Measurements from ENCODE around the gene SLC2A5.
"Not testable (repeated sequence)": the region's sequence is repeated elsewhere in the genome, so short reads cannot be mapped to it uniquely, and the experiment has no call there.

The SLC2A5 gene

DNA sequence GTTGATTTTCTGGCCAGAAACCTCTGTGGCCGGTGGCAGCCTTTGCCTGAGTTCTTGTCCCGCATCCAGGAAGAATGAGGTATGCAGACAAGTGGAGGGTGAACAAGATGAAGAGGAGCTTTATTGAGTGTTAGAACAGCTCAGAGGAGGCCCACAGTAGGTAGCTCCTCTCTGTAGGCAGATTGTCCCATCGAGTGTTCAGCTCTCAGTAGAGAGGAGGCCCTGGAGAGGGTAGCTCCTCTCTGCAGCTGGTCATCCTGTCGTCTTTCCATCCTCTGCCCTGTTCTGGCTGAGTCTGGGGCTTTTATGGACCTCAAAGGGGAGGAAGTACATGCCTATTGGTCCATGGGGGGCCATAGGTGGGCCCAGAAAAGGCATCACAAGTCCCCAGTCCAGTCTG, 38.4 kb downstream of the SLC2A5 start:
- not testable (repeated sequence) for DNase-seq

DNA sequence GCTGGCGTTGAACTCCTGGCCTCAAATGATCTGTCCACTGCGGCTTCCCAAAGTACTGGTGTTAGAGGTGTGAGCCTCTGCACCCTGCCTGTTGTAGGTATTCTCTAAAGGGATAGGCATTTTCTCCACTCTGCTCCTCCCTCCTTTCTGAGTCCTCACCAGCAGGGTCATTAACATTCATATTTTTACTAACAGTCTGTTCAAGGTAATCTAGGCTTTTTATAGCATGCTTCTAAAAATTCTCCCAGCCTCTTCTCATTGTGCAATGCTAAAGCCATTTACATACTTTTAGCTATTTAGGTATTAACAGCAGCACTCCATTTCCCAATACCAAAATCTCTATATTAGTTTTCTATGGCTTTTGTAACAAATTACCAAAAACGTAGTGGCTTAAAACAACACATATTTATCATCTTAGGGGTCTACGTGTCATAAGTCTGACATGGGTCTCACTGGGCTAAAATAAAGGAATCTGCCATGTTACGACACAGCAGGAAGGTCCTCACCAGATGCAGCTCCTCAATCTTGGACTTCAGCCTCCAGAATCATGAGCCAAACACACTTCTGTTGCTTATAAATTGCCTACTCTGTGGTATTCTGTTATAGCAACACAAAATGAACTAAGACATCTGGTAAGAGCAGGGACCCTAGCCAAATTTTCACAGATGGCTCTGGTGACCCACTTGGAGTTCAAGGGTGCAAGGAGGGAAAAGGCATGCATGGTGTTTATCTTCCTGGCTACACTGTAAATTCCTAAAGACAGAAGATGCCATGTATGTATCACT, 40.3 kb downstream of the SLC2A5 start:
- no peak for DNase-seq

DNA sequence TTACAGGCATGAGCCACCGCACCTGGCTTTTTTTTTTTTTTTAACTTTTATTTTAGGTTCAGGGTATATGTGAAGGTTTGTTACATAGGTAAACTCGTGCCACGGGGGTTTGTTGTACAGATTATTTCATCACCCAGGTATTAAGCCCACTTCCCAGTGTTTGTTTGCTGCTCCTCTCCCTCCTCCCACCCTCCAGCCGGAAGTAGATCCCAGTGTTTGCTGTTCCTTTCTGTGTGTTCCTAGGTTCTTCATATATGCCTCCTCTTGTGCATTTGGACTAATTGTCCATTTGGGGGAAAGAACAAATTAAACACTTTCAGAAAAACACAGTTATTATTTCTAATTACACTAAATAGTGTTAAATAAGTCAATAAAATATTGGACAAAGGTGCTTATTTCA, 42.1 kb downstream of the SLC2A5 start:
- DNase-seq = no peak

DNA sequence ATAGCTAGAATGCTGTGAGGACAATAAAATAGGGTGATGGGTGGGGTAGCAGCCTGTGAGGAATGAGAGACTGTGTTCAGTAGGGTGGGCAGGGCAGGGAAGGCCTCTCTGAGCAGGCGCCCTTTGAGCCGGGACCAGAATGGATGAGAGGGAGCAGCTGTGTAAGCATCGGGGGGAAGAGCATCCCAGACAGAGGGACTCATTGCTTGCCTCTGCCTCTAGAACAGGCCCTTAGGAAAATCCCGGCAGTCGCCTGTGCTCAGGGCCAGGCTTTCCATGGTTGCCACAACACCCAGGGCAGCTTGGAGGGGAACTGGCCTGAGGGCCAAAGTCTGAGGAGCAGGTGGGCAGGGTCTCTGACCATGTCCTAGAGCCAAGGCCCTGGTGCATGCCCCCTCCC, 44.0 kb downstream of the SLC2A5 start:
- DNase-seq = no peak

DNA sequence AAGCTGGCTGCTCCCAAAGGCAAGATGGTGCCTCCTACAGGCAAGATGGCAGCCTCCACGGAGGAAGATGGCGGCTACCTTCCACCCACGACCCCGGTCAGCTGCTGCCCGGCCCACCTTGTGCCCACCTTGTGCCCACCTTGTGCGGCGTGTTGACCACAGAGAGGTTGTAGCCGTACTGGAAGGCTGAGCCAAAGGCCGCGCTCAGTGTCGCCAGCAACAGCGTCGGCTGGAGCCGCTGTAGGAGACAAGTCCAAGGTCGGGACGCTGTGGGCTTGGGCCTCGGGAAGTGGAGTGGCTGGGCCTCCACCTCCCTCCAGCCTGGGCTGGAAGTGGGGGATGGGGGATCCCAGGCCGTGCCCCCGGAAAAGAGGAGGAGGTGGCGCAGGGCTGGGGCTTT, 44.6 kb downstream of the SLC2A5 start:
- DNase-seq = no peak

DNA sequence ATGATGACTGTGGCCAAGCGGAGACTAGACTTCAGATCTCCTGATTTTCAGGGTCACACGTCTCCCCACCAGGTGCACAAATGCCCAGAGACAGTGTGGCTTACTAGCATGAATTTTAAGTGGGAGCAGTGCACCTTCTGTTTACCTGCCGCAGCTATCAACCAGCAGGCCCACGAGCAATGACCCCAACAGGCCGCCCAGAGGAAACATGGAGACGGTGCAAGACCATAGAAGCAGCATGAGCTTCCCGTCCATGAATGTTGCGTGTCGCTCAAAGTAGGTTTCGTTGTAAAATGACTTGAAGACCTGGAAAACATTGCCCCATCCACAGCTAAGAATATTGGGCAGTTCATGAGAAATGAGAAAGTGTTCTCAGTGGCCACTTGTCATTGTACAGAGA, 46.7 kb downstream of the SLC2A5 start:
- no peak for DNase-seq

DNA sequence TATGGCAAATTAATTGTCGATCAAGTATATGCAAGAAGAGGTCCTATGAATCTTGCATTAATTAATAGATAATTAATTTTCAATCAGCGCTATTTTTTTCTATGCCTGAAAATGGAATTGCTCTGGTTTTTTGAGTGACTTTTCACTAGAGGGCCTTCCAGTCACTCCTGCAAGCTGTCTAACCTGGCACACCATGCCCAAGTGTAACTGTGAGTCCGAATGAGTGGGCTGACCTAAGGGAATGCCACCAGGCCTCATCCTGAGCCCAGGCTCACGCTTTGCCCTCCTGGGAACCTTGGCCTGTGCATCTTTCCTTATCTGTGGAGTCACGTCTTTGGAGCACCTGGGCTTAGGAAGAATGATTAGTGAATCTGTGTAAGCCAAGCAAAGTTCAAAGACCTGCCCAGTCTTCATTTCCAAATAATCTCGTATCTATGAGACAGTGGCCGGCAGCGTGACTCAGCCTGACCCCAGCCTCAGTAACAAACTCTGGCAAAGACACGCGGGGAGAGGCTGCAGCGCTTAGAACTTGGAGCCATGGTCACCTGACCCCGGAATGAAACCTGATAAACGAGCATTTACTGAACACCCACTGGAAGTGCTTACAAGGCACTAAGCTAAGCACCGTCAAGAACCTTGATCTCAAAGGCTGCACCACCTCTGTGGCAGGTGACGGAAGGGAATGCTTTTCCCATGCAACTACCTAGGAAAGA, 47.3 kb downstream of the SLC2A5 start:
- not testable (repeated sequence) for DNase-seq

DNA sequence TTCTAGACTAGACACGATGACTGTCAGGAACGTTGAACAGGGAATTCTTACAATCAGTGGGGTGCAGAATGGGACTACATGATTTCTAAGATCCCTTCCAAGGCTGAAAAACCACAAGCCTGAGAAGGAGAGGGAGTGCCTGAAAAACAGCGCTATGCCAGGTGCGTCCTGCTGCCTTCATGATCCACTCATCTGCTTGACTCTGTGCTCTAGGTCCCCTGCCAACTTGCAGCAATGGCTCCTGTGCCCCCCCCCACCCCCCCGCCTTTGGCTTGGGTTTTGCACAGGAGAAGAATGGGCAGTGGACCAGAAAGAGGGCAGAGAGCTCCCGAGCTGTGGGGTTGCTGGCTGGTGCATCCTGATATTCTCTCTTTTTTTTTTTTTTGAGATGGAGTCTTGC, 49.1 kb downstream of the SLC2A5 start:
- DNase-seq = no peak

DNA sequence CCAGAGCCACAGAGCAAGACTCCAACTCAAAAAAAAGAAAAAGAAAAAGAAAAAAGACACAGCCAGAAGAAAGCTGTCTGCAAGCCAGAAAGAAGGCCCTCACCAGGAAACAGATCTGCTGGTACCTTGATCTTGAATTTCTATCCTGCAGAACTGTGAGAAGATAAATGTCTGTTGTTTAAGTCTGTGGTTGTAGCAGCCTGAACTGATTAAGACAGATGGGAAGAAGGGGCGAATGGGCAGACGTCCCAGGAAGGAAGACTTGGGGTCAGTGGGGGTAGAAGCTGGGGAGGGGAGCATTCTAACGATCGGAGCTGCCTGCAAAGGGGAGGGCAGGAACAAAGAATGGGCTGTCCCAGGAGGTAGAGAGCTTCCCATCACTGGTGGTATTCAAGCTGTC, 49.5 kb downstream of the SLC2A5 start:
- no peak for DNase-seq

DNA sequence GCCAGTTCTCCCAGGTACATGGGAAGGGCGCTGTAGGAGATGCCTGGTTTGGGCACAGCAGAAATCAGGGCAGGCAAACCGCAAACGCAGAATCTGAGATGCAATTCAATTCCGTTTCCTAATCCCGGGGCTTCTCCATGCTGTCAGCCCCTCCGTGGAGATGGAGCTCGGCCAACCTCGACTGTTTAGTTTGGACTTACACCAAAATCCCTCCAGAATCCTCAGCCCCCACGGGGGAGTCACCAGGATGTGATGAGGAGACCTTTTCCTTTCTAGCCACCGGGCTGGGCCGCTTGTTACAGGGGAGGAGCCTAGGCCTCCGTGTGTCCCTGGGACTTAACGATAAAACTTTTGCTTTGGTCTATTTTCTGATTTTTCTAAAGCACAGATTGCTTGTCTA, 51.1 kb downstream of the SLC2A5 start:
- no peak for DNase-seq

DNA sequence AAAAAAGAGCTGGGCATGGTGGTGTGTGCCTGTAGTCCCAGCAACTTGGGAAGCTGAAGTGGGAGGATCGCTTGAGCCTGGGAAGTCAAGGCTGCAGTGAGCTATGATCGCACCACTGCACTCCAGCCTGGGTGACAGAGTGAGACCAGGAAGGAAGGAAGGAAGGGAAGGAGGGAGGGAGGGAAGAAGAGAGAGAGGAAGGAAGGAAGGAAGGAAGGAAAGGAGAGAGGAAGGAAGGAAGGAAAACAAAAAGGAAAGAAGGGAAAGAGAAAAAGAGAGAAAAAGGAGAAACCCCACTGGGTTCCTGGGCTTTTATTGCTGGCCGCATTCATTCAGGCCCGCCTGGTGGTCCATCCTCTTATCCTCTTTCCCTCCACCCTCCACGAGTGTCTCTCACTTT, 53.0 kb downstream of the SLC2A5 start:
- DNase-seq = no peak

DNA sequence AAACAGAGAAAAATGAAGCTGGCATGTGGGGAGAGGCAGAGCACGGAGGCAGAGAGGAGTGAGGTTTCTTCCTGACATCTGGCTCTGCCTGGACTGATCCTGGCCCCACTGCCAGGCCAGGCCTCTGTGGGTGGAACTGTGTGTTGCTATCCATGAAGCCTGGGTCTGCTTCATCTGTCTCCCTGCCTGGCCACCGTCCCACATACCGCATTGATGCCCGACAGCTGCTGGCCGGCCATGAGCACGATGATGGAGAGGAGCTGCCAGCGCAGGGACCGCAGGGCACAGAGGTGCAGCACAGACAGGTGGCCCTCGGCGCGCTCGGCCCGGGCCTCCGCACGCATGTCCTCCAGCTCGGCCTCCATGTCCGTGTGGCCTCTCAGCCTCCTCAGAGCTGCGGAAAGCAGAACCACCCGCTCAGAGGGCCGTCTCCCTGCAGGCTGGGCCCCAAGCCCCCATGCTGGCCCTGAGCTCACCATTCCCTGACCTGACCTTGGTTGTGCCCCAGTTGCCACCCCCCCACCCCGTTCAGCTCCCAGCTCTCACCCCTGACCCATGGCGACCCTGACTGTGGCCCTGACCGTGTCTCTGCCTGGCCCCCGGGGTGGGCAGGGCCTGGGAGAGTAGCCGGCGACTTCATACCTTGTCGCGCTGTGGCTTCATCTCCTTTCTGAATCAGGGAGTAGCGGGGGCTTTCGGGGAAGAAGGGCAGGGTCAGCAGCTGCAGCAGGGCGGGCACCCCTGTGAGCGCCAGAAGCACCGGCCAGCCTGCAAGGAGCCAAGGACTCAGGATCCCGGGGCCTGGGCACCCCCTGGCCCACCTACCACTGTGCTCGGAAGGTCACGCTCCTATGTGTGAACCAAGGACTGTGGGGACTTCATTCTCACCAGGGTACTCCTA, 54.7 kb downstream of the SLC2A5 start:
- DNase-seq = no peak

DNA sequence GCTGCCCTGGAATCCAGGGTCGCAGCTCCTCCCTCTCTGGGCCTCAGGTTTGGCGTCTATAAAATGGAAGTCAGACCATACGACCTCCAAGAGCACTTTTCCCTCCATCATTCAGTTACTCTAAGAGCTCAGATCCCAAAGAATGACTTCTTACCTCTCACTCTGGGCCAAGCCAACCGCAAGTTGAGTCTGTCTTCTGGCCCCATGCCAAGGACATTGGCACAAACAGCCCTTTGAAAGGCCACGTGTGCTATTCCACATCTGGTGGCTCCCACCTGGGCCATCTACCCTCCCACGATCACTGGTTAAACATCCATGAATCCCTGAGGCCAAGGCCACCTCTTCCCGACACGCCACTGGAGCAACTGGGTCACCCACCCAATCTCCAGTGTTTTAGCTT, 55.6 kb downstream of the SLC2A5 start:
- no peak for DNase-seq

DNA sequence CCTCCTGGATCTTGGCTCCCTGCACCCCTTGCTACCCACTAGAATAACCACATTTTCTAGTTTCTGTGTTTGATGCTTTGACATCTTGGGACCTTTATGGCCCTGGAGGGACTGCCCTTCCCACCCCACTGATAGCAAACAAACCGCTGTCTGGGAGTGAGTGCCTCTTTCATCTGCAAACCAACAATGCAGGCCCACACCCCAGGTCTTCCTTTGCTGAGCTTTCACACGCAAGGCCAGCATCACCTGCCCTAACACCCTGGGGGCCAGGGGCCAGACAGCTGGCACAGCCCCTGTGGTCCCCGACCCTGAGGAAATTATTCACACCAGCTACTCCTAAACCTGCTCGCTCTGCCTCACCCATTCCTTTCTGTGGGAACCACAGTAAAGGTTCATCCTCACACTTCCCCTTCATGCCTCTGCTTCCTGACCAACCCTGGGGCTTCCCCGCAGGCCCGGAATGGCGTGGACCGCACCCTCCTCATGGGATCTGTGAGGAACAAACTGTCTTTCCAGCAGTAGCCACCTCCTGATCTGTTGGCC, 58.6 kb downstream of the SLC2A5 start:
- DNase-seq = no peak

DNA sequence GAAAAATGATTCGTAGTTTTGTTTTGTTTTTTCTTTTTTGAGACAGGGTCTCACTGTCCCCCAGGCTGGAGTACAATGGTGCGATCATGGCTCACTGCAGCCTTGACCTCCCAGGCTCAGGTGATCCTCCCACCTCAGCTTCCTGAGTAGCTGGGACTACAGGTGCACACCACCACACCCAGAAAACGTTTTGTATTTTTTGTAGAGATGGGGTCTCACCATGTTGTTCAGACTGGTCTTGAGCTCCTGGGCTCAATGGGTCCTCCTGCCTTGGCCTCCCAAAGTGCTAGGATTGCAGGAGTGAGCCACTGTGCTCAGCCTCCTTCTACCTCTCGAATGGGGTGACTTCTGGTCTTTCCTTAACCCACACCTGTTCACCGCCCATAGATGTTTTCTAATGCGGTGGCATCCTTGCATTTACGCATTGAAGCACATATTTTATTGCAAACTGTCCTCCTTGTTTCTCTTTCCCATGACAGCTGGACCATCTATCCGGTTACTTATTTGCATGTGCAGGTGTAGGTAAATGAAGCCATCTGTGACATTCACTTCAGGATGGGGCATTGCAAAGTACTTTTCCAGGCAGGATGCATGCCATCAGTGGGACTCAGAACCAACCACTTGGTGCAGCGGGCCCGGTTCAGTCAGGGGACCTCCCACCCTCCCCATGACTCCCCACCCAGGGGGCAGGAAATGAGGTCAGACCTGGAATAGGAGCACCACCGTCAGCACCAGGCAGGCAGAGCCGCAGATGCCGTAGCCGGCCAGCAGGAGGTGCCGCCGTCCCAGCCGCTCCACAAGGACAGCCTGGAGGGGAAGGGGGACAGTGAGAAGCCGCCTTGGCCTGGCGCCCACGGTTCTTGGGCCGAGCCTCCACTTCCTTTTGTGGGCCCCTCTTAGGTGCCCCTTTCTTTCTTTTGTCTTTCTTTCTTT, 59.7 kb downstream of the SLC2A5 start:
- DNase-seq = no peak

DNA sequence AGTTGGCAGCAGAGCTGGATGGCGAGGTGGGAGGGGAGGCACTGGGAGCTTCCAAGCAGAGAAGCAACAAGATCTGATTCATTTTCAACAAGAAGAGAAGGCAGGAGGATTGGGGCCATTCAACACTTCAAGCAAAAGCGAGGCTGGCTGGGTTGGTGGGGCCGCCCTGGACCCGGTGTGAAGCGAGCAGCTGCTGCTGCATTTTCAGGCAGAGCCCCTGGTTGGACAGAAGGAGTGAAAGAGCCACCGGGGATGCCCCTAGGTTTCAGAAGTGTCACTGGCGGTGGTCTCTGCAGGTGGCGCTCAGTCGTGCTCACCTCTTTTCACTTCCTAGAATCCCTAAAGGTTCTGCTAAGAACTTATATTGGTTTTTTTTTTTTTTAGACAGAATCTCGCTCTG, 61.2 kb downstream of the SLC2A5 start:
- DNase-seq = no peak

DNA sequence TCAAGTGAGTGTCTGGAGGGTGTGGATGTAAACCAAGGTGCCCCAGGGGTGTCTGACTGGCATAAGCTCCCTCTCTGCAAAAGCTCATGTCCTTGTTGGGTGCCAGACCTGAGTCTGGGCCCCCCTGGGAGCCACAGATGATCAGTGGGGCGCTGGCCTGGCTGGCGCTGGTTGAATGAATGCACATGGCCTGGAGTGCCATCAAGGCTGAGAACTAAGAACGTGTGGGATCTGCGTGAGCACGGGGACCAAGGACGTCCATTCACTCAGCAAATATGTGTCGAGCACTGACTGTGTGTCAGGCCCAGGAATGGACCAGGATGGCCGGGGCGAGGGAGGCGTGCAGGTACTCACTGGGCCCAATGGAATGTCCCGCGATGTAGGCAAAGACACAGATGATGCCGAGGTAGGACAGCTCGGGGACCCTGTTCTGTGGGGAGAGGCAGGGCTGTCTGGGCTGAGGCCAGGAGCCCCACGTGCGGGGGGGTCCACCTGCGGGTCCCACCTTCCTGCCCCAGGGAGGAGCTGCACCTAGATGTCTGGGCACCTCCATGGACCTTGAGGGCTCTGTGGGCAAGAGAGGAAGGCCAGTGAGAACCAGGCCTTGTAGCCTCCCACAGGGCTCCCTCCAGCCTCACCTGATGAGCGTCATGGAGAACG, 62.3 kb downstream of the SLC2A5 start:
- no peak for DNase-seq

DNA sequence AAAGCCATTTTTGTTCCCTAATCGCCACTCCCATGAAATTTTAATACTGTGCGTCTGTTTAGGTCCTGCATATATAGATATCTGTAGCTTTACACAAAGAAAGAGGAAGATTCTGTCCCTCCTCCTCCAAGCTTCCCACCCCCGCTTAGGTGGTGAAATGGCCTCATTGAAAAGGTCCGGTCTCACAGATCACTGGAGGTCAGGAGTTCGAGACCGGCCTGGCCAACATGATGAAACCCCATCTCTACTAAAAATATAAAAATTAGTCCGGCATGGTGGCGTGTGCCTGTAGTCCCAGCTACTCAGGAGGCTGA, 64.1 kb downstream of the SLC2A5 start:
- DNase-seq = no peak

DNA sequence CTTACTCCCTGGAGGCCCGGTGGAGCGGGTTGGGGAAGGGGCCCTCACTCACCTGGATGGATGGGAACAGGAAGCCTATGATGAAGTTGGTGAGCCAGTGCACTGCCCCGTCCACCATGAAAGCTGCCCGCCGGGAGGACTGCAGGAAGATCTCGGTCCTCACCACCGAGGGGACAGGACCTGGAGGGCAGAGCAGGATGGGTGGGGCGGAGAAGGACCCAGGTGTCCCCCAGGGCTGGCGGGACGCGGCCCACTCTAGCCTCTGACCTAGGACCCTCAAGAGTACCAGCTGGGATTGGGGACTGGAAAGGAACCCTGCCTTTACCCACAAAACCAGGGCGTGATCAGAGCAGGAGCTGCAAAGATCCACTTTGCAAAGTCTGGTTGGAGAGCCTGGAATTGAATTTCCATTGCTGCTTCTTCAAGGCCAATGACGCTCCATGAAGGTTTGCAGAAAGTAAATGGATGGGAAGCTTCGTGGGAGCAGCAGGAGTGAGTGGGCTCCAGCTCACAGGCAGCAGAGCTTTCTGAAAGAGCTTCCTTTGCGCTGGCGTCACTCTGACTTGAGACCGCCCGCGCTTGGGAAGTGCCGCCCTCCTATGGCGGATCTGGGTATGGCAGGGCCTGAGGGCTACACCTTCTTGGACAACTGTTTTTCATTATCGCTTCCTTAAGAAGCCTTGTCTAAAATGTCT, 64.6 kb downstream of the SLC2A5 start:
- DNase-seq = peak; percentile 58

DNA sequence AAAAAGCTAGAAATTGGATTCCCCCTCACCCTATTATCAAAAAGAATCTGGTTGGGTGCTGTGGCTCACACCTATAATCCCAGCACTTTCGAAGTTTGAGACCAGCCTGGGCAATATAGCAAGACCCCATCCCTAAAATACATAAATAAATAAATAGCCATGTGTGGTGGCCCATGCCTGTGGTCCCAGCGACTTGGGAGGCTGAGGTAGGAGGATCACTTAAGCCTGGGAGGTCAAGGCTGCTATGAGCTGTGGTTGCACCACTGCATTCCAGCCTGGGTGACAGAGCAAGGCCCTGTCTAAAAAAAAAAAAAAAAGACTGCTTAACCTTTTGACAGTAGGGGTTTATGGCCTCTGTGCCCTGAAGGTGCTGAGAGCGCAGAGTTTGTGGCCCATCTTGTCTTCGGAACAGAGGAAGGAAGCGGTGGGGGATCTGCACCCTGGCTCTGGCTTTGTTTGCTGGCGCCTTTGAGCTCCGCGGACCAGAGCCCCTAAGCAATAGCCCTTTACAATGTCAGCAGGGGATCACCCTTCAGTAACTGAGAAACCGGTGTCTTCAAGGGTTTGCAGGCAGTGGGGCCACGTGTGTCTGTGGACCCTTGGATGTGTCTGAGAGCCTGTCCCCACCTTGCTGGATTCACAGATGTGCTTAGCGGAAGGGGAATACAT, 65.3 kb downstream of the SLC2A5 start:
- DNase-seq = no peak

DNA sequence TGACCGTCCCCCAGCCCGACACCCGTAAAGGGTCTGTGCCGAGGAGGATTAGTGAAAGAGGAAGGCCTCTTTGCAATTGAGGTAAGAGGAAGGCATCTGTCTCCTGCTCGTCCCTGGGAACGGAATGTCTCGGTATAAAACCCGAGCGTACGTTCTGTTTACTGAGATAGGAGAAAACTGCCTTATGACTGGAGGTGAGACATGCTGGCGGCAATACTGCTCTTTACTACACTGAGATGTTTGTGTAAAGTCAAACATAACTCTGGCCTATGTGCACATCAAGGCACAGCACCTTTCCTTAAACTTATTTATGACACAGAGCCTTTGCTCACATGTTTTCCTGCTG, 67.2 kb downstream of the SLC2A5 start:
- DNase-seq = not testable (repeated sequence)
